Adrenal gland (tissue), 5 donors: ENCODE data around the gene EXOC6B.

ENCODE experiments used
- POLR2A ChIP-seq, 2 donors: fragments of 450-650 bp; IDR thresholded peaks; one replicate each; pipeline ENCODE4 v1.6.1; 2017; ENCODE audit warnings: antibody characterized with exemption in 2 of 2, mild to moderate bottlenecking in 2 of 2, moderate library complexity in 1 of 2
- TF ChIP-seq, protein P1 (sequence below), 6 experiments: fragments of 450-650 bp in 4 of 6; fragments of 200-600 bp in 2 of 6; sonication (generic) in 1 of 6; IDR thresholded peaks; 1 replicate in 5 of 6; 2 replicates in 1 of 6; pipeline versions ENCODE4 v1.5.1 to v1.8.0; 2016 to 2021; ENCODE audit warnings: antibody characterized with exemption in 6 of 6, mild to moderate bottlenecking in 2 of 6, moderate library complexity in 1 of 6
- donor health status: DM: no; HTN: no; CAD: no.

DNA sequence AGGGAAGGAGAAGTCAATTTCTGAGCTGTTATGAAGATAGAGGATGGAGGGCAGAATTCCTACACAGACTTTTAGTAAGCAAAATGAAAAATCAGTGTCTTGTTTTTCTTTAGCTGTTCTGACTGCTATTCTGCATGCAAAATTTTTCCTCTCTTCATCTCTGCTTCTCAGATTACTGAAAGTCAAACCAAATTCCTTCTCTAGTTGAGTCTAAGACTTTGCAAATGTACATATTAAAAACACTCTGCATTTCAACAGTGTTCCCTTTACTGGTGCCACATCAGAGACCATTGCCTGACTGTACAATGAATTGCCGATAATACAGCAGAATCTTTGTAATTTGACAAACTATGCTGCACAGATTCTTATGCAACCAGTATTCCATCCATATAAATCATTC is 198.8 kb downstream of the EXOC6B start:
- TF ChIP-seq, protein P1, sequence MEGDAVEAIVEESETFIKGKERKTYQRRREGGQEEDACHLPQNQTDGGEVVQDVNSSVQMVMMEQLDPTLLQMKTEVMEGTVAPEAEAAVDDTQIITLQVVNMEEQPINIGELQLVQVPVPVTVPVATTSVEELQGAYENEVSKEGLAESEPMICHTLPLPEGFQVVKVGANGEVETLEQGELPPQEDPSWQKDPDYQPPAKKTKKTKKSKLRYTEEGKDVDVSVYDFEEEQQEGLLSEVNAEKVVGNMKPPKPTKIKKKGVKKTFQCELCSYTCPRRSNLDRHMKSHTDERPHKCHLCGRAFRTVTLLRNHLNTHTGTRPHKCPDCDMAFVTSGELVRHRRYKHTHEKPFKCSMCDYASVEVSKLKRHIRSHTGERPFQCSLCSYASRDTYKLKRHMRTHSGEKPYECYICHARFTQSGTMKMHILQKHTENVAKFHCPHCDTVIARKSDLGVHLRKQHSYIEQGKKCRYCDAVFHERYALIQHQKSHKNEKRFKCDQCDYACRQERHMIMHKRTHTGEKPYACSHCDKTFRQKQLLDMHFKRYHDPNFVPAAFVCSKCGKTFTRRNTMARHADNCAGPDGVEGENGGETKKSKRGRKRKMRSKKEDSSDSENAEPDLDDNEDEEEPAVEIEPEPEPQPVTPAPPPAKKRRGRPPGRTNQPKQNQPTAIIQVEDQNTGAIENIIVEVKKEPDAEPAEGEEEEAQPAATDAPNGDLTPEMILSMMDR (IDR thresholded peaks at IDR 0.05) = no peak
- no peak for TF ChIP-seq POLR2A (IDR thresholded peaks at IDR 0.05)
